GM12874 (cell line): ENCODE data around the gene FPGS.

Experiments used
- CTCF ChIP-seq: IDR thresholded peaks from 2 replicates; pipeline ENCODE4 v1.5.1; 2011; ENCODE audit warnings: low read depth, mild to moderate bottlenecking, control low read depth, low read length, moderate library complexity; ENCODE audit not compliant: insufficient read depth

FPGS gene

DNA sequence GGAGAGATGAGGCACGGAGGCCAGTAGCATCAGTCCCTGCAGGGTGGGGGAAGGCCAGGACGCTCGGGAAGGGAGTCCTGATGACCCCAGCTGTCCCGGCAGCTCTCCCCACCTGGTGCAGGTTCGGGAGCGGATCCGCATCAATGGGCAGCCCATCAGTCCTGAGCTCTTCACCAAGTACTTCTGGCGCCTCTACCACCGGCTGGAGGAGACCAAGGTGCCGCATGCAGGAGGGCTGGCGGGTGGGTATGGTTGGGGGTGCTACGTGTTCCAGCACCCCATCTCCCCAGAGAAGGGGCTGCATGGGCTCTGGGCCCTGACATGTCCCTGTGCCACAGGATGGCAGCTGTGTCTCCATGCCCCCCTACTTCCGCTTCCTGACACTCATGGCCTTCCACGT lies 4.2 kb downstream of the FPGS start:
- TF ChIP-seq CTCF = no peak

DNA sequence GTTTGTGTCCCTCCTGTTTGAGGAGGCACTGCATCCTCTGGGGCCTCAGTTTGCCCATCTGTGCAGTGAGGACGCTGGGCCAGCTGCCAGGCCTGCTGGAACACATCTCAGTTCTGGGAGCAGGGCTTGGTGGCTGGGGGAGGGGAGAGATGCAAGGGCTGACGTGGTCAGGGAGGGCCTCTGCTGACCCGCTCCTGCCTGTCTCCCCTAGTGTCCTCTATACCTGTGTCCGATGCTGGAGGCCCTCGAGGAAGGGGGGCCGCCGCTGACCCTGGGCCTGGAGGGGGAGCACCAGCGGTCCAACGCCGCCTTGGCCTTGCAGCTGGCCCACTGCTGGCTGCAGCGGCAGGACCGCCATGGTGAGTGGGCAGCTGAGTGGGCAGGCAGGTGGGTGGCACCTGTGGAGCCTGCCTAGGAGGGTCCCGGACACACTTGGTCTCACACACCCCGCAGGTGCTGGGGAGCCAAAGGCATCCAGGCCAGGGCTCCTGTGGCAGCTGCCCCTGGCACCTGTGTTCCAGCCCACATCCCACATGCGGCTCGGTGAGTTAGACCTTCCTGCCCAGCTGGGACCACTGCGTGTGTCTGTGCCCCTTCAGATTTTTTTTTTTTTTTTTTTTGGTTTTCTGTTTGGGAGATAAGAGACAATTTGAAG lies 5.8 kb downstream of the FPGS start:
- TF ChIP-seq CTCF = no peak

- TF ChIP-seq CTCF = no peak
Observed at GRCh38 chr9:127809002-127809539, 6.4 kb downstream of the FPGS start.

- TF ChIP-seq CTCF = no peak
Observed at GRCh38 chr9:127809540-127810377, 7.1 kb downstream of the FPGS start.

DNA sequence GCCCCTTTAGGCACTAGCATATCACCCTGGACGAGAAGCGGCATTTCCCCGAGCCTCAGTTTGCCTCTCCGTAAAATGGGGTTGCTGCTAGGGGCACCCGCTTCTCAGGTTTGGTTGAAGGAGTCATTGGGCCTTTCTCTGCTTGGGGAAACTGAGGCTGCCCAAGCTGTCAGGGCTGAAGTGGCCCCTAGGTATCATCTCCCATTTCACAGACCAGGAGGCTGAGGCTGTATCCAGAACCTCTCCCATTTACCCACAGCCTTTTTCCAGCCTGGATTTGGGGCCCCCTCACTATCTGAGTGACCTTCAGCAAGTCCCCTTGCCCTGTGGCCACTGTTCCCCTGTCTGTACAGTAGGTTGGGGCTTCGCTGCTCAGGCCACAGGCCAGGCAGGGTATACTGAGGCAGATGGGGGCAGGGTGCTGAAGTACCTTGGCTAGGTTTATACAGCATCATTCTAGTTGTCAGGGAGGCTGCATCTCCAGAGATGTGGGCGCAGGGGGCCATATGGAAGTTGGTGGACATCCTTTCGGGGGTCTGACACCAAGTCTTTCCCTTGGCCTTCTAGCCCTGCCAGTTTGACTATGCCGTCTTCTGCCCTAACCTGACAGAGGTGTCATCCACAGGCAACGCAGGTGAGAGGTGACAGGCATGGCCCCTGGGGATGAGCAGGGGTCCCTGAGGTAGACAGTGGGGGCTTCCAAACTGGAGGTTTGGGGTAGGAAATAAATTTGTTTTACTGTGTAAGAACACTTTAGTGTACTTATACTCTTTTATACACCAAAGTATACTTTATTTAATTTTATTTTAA lies 7.9 kb downstream of the FPGS start:
- TF ChIP-seq CTCF = no peak

- no peak for TF ChIP-seq CTCF
Observed at GRCh38 chr9:127812011-127812410, 9.3 kb downstream of the FPGS start.
